Hepatocyte (in vitro differentiated cells): Measurements from ENCODE around the gene CMTM4. TPM values are rescaled to one million over a fixed set of nuclear protein-coding genes. Genes with fewer than 3 reads are reported as not detected.
A peak's percentile ranks its signal among the peaks of the same experiment; 100 is the strongest.

Experiments
- DNase-seq: peaks from one replicate; pipeline ENCODE4 v3.0.0-alpha.2; 2016; ENCODE audit warnings: low spot score
- H2AFZ ChIP-seq: fragments of 200-600 bp; sonication (generic); 2 replicates; pipeline ENCODE4 v1.6.0; 2016; ENCODE audit warnings: antibody characterized with exemption, mild to moderate bottlenecking
- H3K27ac ChIP-seq: fragments of 200-600 bp; sonication (generic); 2 replicates; pipeline ENCODE4 v1.5.1; 2016; ENCODE audit warnings: mild to moderate bottlenecking
- H3K27me3 ChIP-seq: fragments of 200-600 bp; sonication (generic); 2 replicates; pipeline ENCODE4 v1.6.1; 2016
- H3K36me3 ChIP-seq: fragments of 200-600 bp; sonication (generic); replicated peaks from 2 replicates; pipeline ENCODE4 v1.5.1; 2016; ENCODE audit warnings: low read depth; ENCODE audit not compliant: insufficient read depth
- H3K4me1 ChIP-seq: fragments of 200-600 bp; sonication (generic); 2 replicates; pipeline ENCODE4 v1.5.1; 2016; ENCODE audit warnings: mild to moderate bottlenecking, moderate library complexity; ENCODE audit not compliant: insufficient read depth
- H3K4me2 ChIP-seq: fragments of 200-600 bp; sonication (generic); 2 replicates; pipeline ENCODE4 v1.6.0; 2016
- H3K4me3 ChIP-seq: fragments of 200-600 bp; sonication (generic); 2 replicates; pipeline ENCODE4 v1.5.1; 2016; ENCODE audit warnings: mild to moderate bottlenecking
- H3K79me2 ChIP-seq: fragments of 200-600 bp; sonication (generic); 2 replicates; pipeline ENCODE4 v1.6.0; 2017; ENCODE audit warnings: mild to moderate bottlenecking
- H3K9me2 ChIP-seq: fragments of 200-600 bp; sonication (generic); replicated peaks from 2 replicates; pipeline ENCODE4 v1.6.0; 2017; ENCODE audit warnings: mild to moderate bottlenecking; ENCODE audit not compliant: insufficient read depth
- H3K9me3 ChIP-seq: fragments of 200-600 bp; sonication (generic); 2 replicates; pipeline ENCODE4 v1.5.1; 2016; ENCODE audit warnings: low read depth, mild to moderate bottlenecking
- H4K20me1 ChIP-seq: fragments of 200-600 bp; sonication (generic); 2 replicates; pipeline ENCODE4 v1.6.0; 2016; ENCODE audit warnings: mild to moderate bottlenecking; ENCODE audit not compliant: insufficient read depth, poor library complexity, severe bottlenecking
- EZH2 ChIP-seq: fragments of 200-600 bp; sonication (generic); IDR thresholded peaks from 2 replicates; pipeline ENCODE4 v1.6.1; 2016; ENCODE audit warnings: antibody characterized with exemption, mild to moderate bottlenecking, borderline replicate concordance
- EZH2phosphoT487 ChIP-seq: fragments of 200-600 bp; sonication (generic); IDR thresholded peaks from one replicate; pipeline ENCODE4 v1.6.1; 2018; ENCODE audit warnings: antibody characterized with exemption, mild to moderate bottlenecking, low read depth, moderate library complexity; ENCODE audit not compliant: unreplicated experiment, severe bottlenecking
- WGBS: methylation state at CpG from one replicate; pipeline ENCODE4 v1.1.6; 2016; ENCODE audit warnings: low lambda C conversion rate; ENCODE audit errors: missing lambda C conversion rate; 5-methylcytosine and 5-hydroxymethylcytosine counted together
- polyA plus RNA-seq: library from polyadenylated mRNA; unstranded; fragments of >200 nt; fragmentation: Nextera tagmentation; extraction: Ambion mirVana; gene quantifications from 2 replicates; pipeline ENCODE4 v1.2.1, GENCODE V29; 2016
- total RNA-seq: library from RNA; depleted of rRNA; stranded (reverse); fragments of >200 nt; gene quantifications from 2 replicates; pipeline ENCODE4 v1.2.3, GENCODE V29; 2014
- TF ChIP-seq, protein P1 (sequence below): fragments of 200-600 bp; sonication (generic); IDR thresholded peaks from 2 replicates; pipeline ENCODE4 v1.5.1; 2016; ENCODE audit warnings: antibody characterized with exemption, mild to moderate bottlenecking; ENCODE audit not compliant: poor library complexity

Gene CMTM4
- total and polyA plus RNA-seq, 2 experiments from 2014 or later, result 19.2 to 77.9 TPM

DNA sequence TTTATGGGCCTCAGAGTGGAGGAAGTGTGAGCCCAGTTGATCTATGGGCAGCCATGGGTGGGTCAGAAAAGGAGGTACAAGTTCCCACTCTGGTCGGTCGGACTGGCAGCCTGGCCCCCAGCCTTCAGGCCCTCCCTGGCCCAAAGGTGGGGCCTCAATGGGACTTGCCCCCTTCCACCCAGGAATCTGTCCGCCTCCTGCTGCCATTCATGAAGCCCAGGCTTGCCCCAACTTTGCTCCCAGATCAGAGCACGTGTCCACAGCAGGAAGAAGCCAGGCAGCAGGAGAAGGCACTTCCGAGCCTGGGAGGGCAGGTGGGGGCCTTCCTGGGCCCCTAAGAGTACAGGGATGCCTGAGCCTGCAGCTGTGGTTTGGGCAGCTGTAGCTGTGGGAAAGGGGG is 95.1 kb downstream of the CMTM4 start:
- H3K27ac ChIP-seq, result peak overlapping the region; percentile 20
- no peaks in the 10 kb centered on the region for H3K9me3 ChIP-seq
- peaks cover 12% of the 10 kb centered on the region for H3K4me1 ChIP-seq
- no peaks in the 10 kb centered on the region for H3K36me3 ChIP-seq
- no peak overlapping the region for H3K4me2 ChIP-seq
- H3K27me3 ChIP-seq, result no peaks in the 10 kb centered on the region
- H2AFZ ChIP-seq, result no peak overlapping the region
- H3K9me2 ChIP-seq, result no peaks in the 10 kb centered on the region
- peaks cover 10% of the 10 kb centered on the region for H4K20me1 ChIP-seq
- DNase-seq, result no peak
- peaks cover 17% of the 10 kb centered on the region for H3K79me2 ChIP-seq
- WGBS, result 87% methylated on average over 5 of the region's 5 CpGs
- TF ChIP-seq, protein P1, sequence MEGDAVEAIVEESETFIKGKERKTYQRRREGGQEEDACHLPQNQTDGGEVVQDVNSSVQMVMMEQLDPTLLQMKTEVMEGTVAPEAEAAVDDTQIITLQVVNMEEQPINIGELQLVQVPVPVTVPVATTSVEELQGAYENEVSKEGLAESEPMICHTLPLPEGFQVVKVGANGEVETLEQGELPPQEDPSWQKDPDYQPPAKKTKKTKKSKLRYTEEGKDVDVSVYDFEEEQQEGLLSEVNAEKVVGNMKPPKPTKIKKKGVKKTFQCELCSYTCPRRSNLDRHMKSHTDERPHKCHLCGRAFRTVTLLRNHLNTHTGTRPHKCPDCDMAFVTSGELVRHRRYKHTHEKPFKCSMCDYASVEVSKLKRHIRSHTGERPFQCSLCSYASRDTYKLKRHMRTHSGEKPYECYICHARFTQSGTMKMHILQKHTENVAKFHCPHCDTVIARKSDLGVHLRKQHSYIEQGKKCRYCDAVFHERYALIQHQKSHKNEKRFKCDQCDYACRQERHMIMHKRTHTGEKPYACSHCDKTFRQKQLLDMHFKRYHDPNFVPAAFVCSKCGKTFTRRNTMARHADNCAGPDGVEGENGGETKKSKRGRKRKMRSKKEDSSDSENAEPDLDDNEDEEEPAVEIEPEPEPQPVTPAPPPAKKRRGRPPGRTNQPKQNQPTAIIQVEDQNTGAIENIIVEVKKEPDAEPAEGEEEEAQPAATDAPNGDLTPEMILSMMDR, result no peak
- TF ChIP-seq EZH2 (no peak), EZH2phosphoT487 (no peak)
- H3K4me3 ChIP-seq, result no peak overlapping the region

DNA sequence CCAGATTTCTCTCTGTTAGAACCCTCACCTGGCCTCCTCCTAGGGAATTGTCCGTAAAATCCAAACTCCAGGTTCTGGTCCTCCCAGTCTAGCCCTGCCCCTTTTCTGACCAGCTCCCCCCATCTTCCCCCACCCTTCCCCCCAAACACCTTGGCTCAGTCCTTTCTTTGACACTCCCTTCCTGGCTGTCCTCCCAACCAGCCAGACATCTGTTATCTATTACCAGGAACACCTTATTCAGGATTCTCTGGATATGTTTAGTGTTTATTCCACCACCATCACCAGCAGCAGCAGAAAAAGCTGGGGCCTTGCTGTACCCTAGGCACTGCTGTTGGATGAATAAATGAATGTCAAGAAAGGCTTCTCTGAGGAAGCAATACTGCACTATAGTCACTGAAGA is 96.1 kb downstream of the CMTM4 start:
- Histone ChIP-seq H4K20me1 (no peaks in the 10 kb centered on the region), H3K4me1 (peaks cover 5% of the 10 kb centered on the region), H3K4me3 (no peak overlapping the region), H3K79me2 (peaks cover 7% of the 10 kb centered on the region), H3K9me3 (no peaks in the 10 kb centered on the region), H3K4me2 (no peak overlapping the region), H2AFZ (no peak overlapping the region), H3K27ac (no peak overlapping the region), H3K36me3 (no peaks in the 10 kb centered on the region), H3K9me2 (no peaks in the 10 kb centered on the region), H3K27me3 (no peaks in the 10 kb centered on the region)
- WGBS, result 88% methylated on average over 1 of the region's 1 CpG
- no peak for DNase-seq
- TF ChIP-seq EZH2phosphoT487, result no peak
- TF ChIP-seq, protein P1, result no peak
- TF ChIP-seq EZH2, result no peak

DNA sequence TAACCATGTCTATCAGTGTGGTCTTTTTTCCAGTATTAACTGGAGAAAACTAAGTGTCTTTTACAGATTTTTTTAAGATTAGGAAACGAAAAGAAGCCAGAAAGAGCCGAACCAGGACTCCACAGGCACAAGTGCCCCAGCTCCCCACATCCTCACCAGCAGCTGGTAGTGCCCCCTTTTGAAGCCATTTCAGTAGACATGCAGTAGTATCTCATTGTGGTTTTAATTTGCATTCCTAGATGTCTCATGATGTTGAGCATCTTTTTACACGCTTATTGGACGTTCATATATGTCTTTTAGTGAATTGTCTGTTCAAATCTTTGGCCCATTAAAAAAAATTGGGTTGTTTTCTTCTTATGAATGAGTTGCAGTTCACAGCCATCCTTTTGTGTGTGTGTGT is 96.8 kb downstream of the CMTM4 start:
- Histone ChIP-seq H3K9me3 (no peaks in the 10 kb centered on the region), H3K4me1 (peaks cover 5% of the 10 kb centered on the region), H2AFZ (no peak overlapping the region), H3K4me2 (no peak overlapping the region), H3K4me3 (no peak overlapping the region), H3K79me2 (no peaks in the 10 kb centered on the region), H3K27me3 (no peaks in the 10 kb centered on the region), H3K36me3 (no peaks in the 10 kb centered on the region), H3K9me2 (no peaks in the 10 kb centered on the region), H4K20me1 (no peaks in the 10 kb centered on the region), H3K27ac (no peak overlapping the region)
- 93% methylated on average over 4 of the region's 4 CpGs for WGBS
- TF ChIP-seq, protein P1, result no peak
- TF ChIP-seq EZH2, result no peak
- TF ChIP-seq EZH2phosphoT487, result no peak
- no peak for DNase-seq

DNA sequence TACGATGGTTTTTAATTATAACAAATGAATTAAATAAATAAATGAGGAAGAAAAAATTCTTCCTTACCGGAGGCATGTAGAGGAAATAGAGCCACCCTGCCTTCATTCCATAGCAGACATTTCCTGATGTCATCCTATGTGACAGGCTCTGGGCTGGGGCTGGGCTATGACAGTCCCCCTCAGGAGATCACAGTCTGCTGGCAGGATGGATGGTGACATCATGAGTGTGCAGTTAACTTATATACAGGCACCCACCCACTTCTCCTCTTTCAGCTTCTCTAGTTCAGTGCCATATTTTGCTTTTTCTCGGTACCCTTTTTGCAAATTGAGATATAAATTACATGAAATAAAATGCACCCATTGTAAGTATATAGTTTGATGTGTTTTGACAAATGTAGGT is 98.4 kb downstream of the CMTM4 start:
- no peaks in the 10 kb centered on the region for H3K79me2 ChIP-seq
- no peak overlapping the region for H3K4me3 ChIP-seq
- no peaks in the 10 kb centered on the region for H3K4me1 ChIP-seq
- H3K27me3 ChIP-seq, result no peaks in the 10 kb centered on the region
- H3K9me3 ChIP-seq, result no peaks in the 10 kb centered on the region
- no peak for DNase-seq
- H3K4me2 ChIP-seq, result no peak overlapping the region
- H3K9me2 ChIP-seq, result no peaks in the 10 kb centered on the region
- H2AFZ ChIP-seq, result no peak overlapping the region
- TF ChIP-seq, protein P1, result no peak
- TF ChIP-seq EZH2phosphoT487 (no peak), EZH2 (no peak)
- WGBS, result 87% methylated on average over 3 of the region's 3 CpGs
- no peak overlapping the region for H3K27ac ChIP-seq
- H4K20me1 ChIP-seq, result no peaks in the 10 kb centered on the region
- no peaks in the 10 kb centered on the region for H3K36me3 ChIP-seq
